IMR-90 (cell line): ENCODE data around the gene GUCY1A2. TPM values are rescaled to one million over a fixed set of nuclear protein-coding genes. Genes with fewer than 3 reads are reported as not detected.

Experiments
- ATAC-seq: fragments of 200-7000 bp; cut with Tn5 transposase; 2 replicates; pipeline ENCODE4 v1.9.1; 2020; ENCODE audit warnings: low read depth, mild to moderate bottlenecking, moderate library complexity
- BruUV-seq: library from RNA; stranded (reverse); fragments of 400-500 nt; replicated peaks from 2 replicates; lab custom pipeline; 2021; lab: Mats Ljungman, UMichigan
- CTCF ChIA-PET: fragments of 300-600 bp; formaldehyde crosslinking; extraction: SDS; loops from one replicate; lab custom pipeline; 2021; ENCODE audit warnings: antibody characterized with exemption; lab: Yijun Ruan, JAX
- POLR2A ChIA-PET: fragments of 300-600 bp; sonication (Branson Sonifier 250); formaldehyde crosslinking; loops from one replicate; lab custom pipeline; 2022; ENCODE audit warnings: antibody characterized with exemption; ENCODE audit not compliant: unreplicated experiment; lab: Charles Lee
- DNase-seq: peaks from one replicate; pipeline ENCODE4 v3.0.0; 2013
- H2AFZ ChIP-seq: replicated peaks from 2 replicates; pipeline ENCODE3; 2013; ENCODE audit warnings: low read length, mild to moderate bottlenecking; ENCODE audit not compliant: poor library complexity
- H2AK5ac ChIP-seq: 2 replicates; pipeline ENCODE4 v1.6.1; 2013; ENCODE audit warnings: low read depth, low read length, inconsistent platforms
- H2AK9ac ChIP-seq: replicated peaks from 2 replicates; pipeline ENCODE3; 2013; ENCODE audit warnings: mild to moderate bottlenecking, low read depth, low read length, moderate library complexity; ENCODE audit not compliant: poor library complexity
- H2BK120ac ChIP-seq: 2 replicates; pipeline ENCODE4 v1.6.1; 2013; ENCODE audit warnings: low read depth, low read length, inconsistent platforms
- H2BK15ac ChIP-seq: 3 replicates; pipeline ENCODE4 v1.6.1; 2013; ENCODE audit warnings: low read depth, low read length, inconsistent platforms
- H2BK20ac ChIP-seq: 2 replicates; pipeline ENCODE4 v1.6.1; 2013; ENCODE audit warnings: low read depth, mild to moderate bottlenecking, inconsistent platforms, low read length, moderate library complexity
- H2BK5ac ChIP-seq: 2 replicates; pipeline ENCODE4 v1.6.1; 2013; ENCODE audit warnings: mild to moderate bottlenecking, low read depth, low read length, inconsistent platforms; ENCODE audit not compliant: poor library complexity, severe bottlenecking
- H3K14ac ChIP-seq: replicated peaks from 2 replicates; pipeline ENCODE4 v1.6.1; 2013; ENCODE audit warnings: low read depth, low read length, inconsistent platforms
- H3K18ac ChIP-seq: 2 replicates; pipeline ENCODE4 v1.6.1; 2013; ENCODE audit warnings: low read depth, low read length, control low read depth
- H3K23ac ChIP-seq: 2 replicates; pipeline ENCODE4 v1.6.1; 2013; ENCODE audit warnings: low read depth, low read length, inconsistent platforms
- H3K27ac ChIP-seq: 2 replicates; pipeline ENCODE4 v1.5.1; 2013; ENCODE audit warnings: mild to moderate bottlenecking, control low read depth, low read length; ENCODE audit not compliant: insufficient read depth
- H3K27me3 ChIP-seq: 2 replicates; pipeline ENCODE4 v1.6.1; 2013; ENCODE audit warnings: low read length; ENCODE audit not compliant: control insufficient read depth, insufficient read depth
- H3K36me3 ChIP-seq: 2 replicates; pipeline ENCODE4 v1.6.1; 2013; ENCODE audit warnings: low read length, mixed read lengths; ENCODE audit not compliant: control insufficient read depth, insufficient read depth
- H3K4ac ChIP-seq: 2 replicates; pipeline ENCODE4 v1.6.1; 2013; ENCODE audit warnings: low read depth, low read length, inconsistent platforms
- H3K4me1 ChIP-seq: 2 replicates; pipeline ENCODE4 v1.6.1; 2013; ENCODE audit warnings: low read length, mixed read lengths; ENCODE audit not compliant: control insufficient read depth, insufficient read depth
- H3K4me2 ChIP-seq: 2 replicates; pipeline ENCODE4 v1.6.1; 2013; ENCODE audit warnings: low read depth, mild to moderate bottlenecking, control low read depth, low read length, moderate library complexity
- H3K4me3 ChIP-seq: 2 replicates; pipeline ENCODE4 v1.5.1; 2013; ENCODE audit warnings: low read depth, mild to moderate bottlenecking, control low read depth, low read length, moderate library complexity; ENCODE audit not compliant: insufficient read depth
- H3K56ac ChIP-seq: 2 replicates; pipeline ENCODE4 v1.6.1; 2013; ENCODE audit warnings: low read length, inconsistent platforms; ENCODE audit not compliant: insufficient read depth; ENCODE audit errors: extremely low read depth
- H3K79me1 ChIP-seq, 2 experiments: 2 replicates each; pipeline ENCODE4 v1.6.1; 2013; ENCODE audit warnings: low read length in 2 of 2, inconsistent platforms in 1 of 2, low read depth in 1 of 2
- H3K9ac ChIP-seq: 2 replicates; pipeline ENCODE4 v1.6.1; 2013; ENCODE audit warnings: low read depth, low read length, control low read depth
- H3K9me1 ChIP-seq: 2 replicates; pipeline ENCODE4 v1.6.1; 2013; ENCODE audit warnings: low read length, inconsistent platforms; ENCODE audit not compliant: insufficient read depth
- H3K9me3 ChIP-seq: 2 replicates; pipeline ENCODE4 v1.6.1; 2013; ENCODE audit warnings: low read length; ENCODE audit not compliant: control insufficient read depth, insufficient read depth
- H4K20me1 ChIP-seq: 2 replicates; pipeline ENCODE4 v1.6.1; 2013; ENCODE audit warnings: low read length, inconsistent platforms; ENCODE audit not compliant: insufficient read depth
- H4K5ac ChIP-seq: 2 replicates; pipeline ENCODE4 v1.6.1; 2013; ENCODE audit warnings: mild to moderate bottlenecking, low read depth, low read length, control low read depth
- H4K8ac ChIP-seq, 2 experiments: 2 replicates each; pipeline ENCODE4 v1.6.1; 2013; ENCODE audit warnings: low read depth in 2 of 2, low read length in 2 of 2, control low read depth in 1 of 2, inconsistent platforms in 1 of 2
- H4K91ac ChIP-seq: 2 replicates; pipeline ENCODE4 v1.6.1; 2013; ENCODE audit warnings: low read depth, low read length, inconsistent platforms; ENCODE audit not compliant: insufficient read depth
- BHLHE40 ChIP-seq: fragments of 150-350 bp; IDR thresholded peaks from 2 replicates; pipeline ENCODE4 v1.6.1; 2016; ENCODE audit warnings: mild to moderate bottlenecking, low read depth, low read length
- CEBPB ChIP-seq: IDR thresholded peaks from 2 replicates; pipeline ENCODE4 v1.6.1; 2012; ENCODE audit warnings: low read depth, low read length, improper control_type of control experiment
- CHD1 ChIP-seq: IDR thresholded peaks from 2 replicates; pipeline ENCODE4 v1.6.1; 2012; ENCODE audit warnings: low read depth, low read length, improper control_type of control experiment
- CTCF ChIP-seq: conservative IDR thresholded peaks from 2 replicates; pipeline ENCODE4 v1.5.1; 2012; ENCODE audit warnings: mild to moderate bottlenecking, low read depth, low read length, improper control_type of control experiment
- ELK1 ChIP-seq: fragments of 150-350 bp; IDR thresholded peaks from 2 replicates; pipeline ENCODE4 v1.6.1; 2016; ENCODE audit warnings: low read depth, mild to moderate bottlenecking, low read length, moderate library complexity, borderline replicate concordance
- FOS ChIP-seq: fragments of 150-350 bp; IDR thresholded peaks from 2 replicates; pipeline ENCODE4 v1.6.1; 2016; ENCODE audit warnings: low read depth, low read length
- MAFK ChIP-seq: IDR thresholded peaks from 2 replicates; pipeline ENCODE4 v1.6.1; 2012; ENCODE audit warnings: low read depth, low read length, improper control_type of control experiment
- MAZ ChIP-seq: IDR thresholded peaks from 2 replicates; pipeline ENCODE4 v1.6.1; 2012; ENCODE audit warnings: low read depth, mild to moderate bottlenecking, low read length, improper control_type of control experiment, moderate library complexity, borderline replicate concordance
- MXI1 ChIP-seq: IDR thresholded peaks from 2 replicates; pipeline ENCODE4 v1.6.1; 2012; ENCODE audit warnings: low read depth, mild to moderate bottlenecking, low read length, moderate library complexity, borderline replicate concordance
- POLR2A ChIP-seq: IDR thresholded peaks from 2 replicates; pipeline ENCODE4 v1.6.1; 2012; ENCODE audit warnings: mild to moderate bottlenecking, low read depth, low read length
- RCOR1 ChIP-seq: IDR thresholded peaks from 2 replicates; pipeline ENCODE4 v1.6.1; 2012; ENCODE audit warnings: mild to moderate bottlenecking, low read length, improper control_type of control experiment; ENCODE audit not compliant: insufficient replicate concordance
- RFX5 ChIP-seq: IDR thresholded peaks from 2 replicates; pipeline ENCODE4 v1.8.0; 2012; ENCODE audit warnings: low read depth, mild to moderate bottlenecking, low read length, moderate library complexity
- SMC3 ChIP-seq: fragments of 150-350 bp; IDR thresholded peaks from 2 replicates; pipeline ENCODE4 v1.6.1; 2016; ENCODE audit warnings: low read depth, mild to moderate bottlenecking, antibody characterized with exemption, low read length, moderate library complexity
- USF2 ChIP-seq: fragments of 150-350 bp; IDR thresholded peaks from 2 replicates; pipeline ENCODE4 v1.6.1; 2017; ENCODE audit warnings: mild to moderate bottlenecking, antibody characterized with exemption, low read length, low read depth
- dilution Hi-C: fragments of 300-500 bp; cut with HindIII; formaldehyde crosslinking; loops from one replicate; pipeline ENCODE4 v1.14.3; 2018; ENCODE audit warnings: low sequenced_read_pairs; ENCODE audit not compliant: unreplicated experiment
- in situ Hi-C: fragments of 300-500 bp; cut with MboI; formaldehyde crosslinking; loops from 3 replicates; pipeline ENCODE4 v1.14.3; 2019; ENCODE audit warnings: low sequenced_read_pairs, inconsistent platforms, mixed read lengths
- intact Hi-C: fragments of 100-400 bp; cut with micrococcal nuclease; formaldehyde crosslinking; loops from 2 replicates; pipeline ENCODE4 v1.10.0; 2022
- polyA plus RNA-seq, 3 experiments: library from polyadenylated mRNA; depleted of rRNA; stranded (reverse); fragments of >200 nt; gene quantifications; 2 replicates each; pipeline ENCODE4 v1.2.3, GENCODE V29; 2012; ENCODE audit warnings: low replicate concordance in 1 of 3
- total RNA-seq: library from RNA; depleted of rRNA; stranded (reverse); fragments of >200 nt; gene quantifications from 2 replicates; pipeline ENCODE4 v1.2.3, GENCODE V29; 2012

Gene GUCY1A2
- total and polyA plus RNA-seq, 2 of the 4 experiments (the other 2 are of a cell fraction), result under 0.01 to 0.03 TPM

- TF ChIP-seq USF2, result no peak
- no peak for TF ChIP-seq RCOR1
- TF ChIP-seq CTCF, result no peak
- no peak for TF ChIP-seq RFX5
- no peak for TF ChIP-seq BHLHE40
- no peak for TF ChIP-seq SMC3
- TF ChIP-seq ELK1, result no peak
- TF ChIP-seq CEBPB, result no peak
- no peak for TF ChIP-seq MAFK
- TF ChIP-seq MXI1, result no peak
- no peak for TF ChIP-seq FOS
- no peak for TF ChIP-seq CHD1
- TF ChIP-seq MAZ, result no peak
- TF ChIP-seq POLR2A, result no peak
- no peaks in the 10 kb centered on the region for H3K4me1 ChIP-seq
Observed at GRCh38 chr11:107025673-107026072, 7.4 kb upstream of the GUCY1A2 start.

More at GRCh38 chr11:107025673-107026072, 7.4 kb upstream of the GUCY1A2 start:
- no peak overlapping the region for H3K56ac ChIP-seq
- H4K91ac ChIP-seq, result no peak overlapping the region
- POLR2A ChIA-PET, result no interaction called here
- no peaks in the 10 kb centered on the region for H4K20me1 ChIP-seq
- in situ Hi-C loops, result no loop called here
- CTCF ChIA-PET, result interaction anchor here (0.7 kb wide), 1 partner anchor 13 kb away, joined by 3 read pairs; no protein-coding TSS in a partner anchor
- no peak overlapping the region for H4K5ac ChIP-seq
- no peak overlapping the region for H2AK9ac ChIP-seq
- H3K9me3 ChIP-seq, result no peaks in the 10 kb centered on the region
- no peak overlapping the region for H3K9ac ChIP-seq
- BruUV-seq, result no TSS peak
- no peaks in the 10 kb centered on the region for H3K36me3 ChIP-seq
- no peak overlapping the region for H3K4me3 ChIP-seq
- no peak overlapping the region for H3K14ac ChIP-seq
- no peak overlapping the region for H4K8ac ChIP-seq
- no peak overlapping the region for H2BK15ac ChIP-seq
- dilution Hi-C loops, result no loop called here
- H3K4ac ChIP-seq, result no peak overlapping the region
- ATAC-seq, result no peak
- H2BK120ac ChIP-seq, result no peak overlapping the region
- H3K27ac ChIP-seq, result no peak overlapping the region
- no peak overlapping the region for H3K4me2 ChIP-seq
- intact Hi-C loops, result no loop called here
- no peaks in the 10 kb centered on the region for H3K27me3 ChIP-seq
- no peak overlapping the region for H2AK5ac ChIP-seq
- H2AFZ ChIP-seq, result no peak overlapping the region
- no peak overlapping the region for H3K18ac ChIP-seq
- no peak for DNase-seq
- H3K23ac ChIP-seq, result no peak overlapping the region
- no peaks in the 10 kb centered on the region for H3K9me1 ChIP-seq
- H2BK20ac ChIP-seq, result no peak overlapping the region
- no peaks in the 10 kb centered on the region for H3K79me1 ChIP-seq
- no peak overlapping the region for H2BK5ac ChIP-seq
